Neural cell (in vitro differentiated cells): Measurements from ENCODE around the gene HHATL. TPM values are rescaled to one million over a fixed set of nuclear protein-coding genes. Genes with fewer than 3 reads are reported as not detected.

Experiments used
- H2AFZ ChIP-seq: fragments of 200-600, 300-800 bp; sonication (generic), shearing (Covaris generic); 2 replicates; pipeline ENCODE4 v1.6.0; 2014; ENCODE audit warnings: low read depth, mild to moderate bottlenecking, antibody characterized with exemption, low read length, moderate library complexity
- H3F3A ChIP-seq: fragments of 200-600 bp; shearing (Covaris generic); 2 replicates; pipeline ENCODE4 v1.6.1; 2016; ENCODE audit warnings: mild to moderate bottlenecking, moderate library complexity, mixed read lengths, antibody characterized with exemption, low read length; ENCODE audit not compliant: insufficient read depth, poor library complexity, severe bottlenecking
- H3K27ac ChIP-seq: fragments of 200-600, 300-800 bp; sonication (generic), shearing (Covaris generic); 2 replicates; pipeline ENCODE4 v1.5.1; 2014; ENCODE audit warnings: mild to moderate bottlenecking, low read length, moderate library complexity
- H3K27me3 ChIP-seq: fragments of 300-800, 200-600 bp; sonication (generic), shearing (Covaris generic); 2 replicates; pipeline ENCODE4 v1.6.0; 2014; ENCODE audit warnings: mild to moderate bottlenecking, low read depth, low read length, moderate library complexity; ENCODE audit not compliant: insufficient read depth
- H3K36me3 ChIP-seq: fragments of 300-800, 200-600 bp; sonication (generic), shearing (Covaris generic); 2 replicates; pipeline ENCODE4 v1.5.1; 2014; ENCODE audit warnings: mild to moderate bottlenecking, antibody characterized with exemption, low read length, moderate library complexity; ENCODE audit not compliant: insufficient read depth
- H3K4me2 ChIP-seq: fragments of 300-800, 200-600 bp; sonication (generic), shearing (Covaris generic); 2 replicates; pipeline ENCODE4 v1.6.0; 2014; ENCODE audit warnings: mild to moderate bottlenecking, low read length
- H3K4me3 ChIP-seq: fragments of 300-800, 200-600 bp; sonication (generic), shearing (Covaris generic); 2 replicates; pipeline ENCODE4 v1.5.1; 2014; ENCODE audit warnings: mild to moderate bottlenecking, low read length, moderate library complexity
- H3K79me2 ChIP-seq: fragments of 200-600 bp; shearing (Covaris generic); replicated peaks from 2 replicates; pipeline ENCODE4 v1.6.0; 2014; ENCODE audit warnings: mild to moderate bottlenecking, low read length, moderate library complexity; ENCODE audit not compliant: insufficient read depth
- H3K9ac ChIP-seq: fragments of 300-800, 200-600 bp; sonication (generic), shearing (Covaris generic); 2 replicates; pipeline ENCODE4 v1.6.1; 2016; ENCODE audit warnings: mild to moderate bottlenecking, low read length, mixed read lengths
- H3K9me2 ChIP-seq: fragments of 200-600 bp; shearing (Covaris generic); 2 replicates; pipeline ENCODE4 v1.6.1; 2016; ENCODE audit warnings: mild to moderate bottlenecking, low read length, mixed read lengths; ENCODE audit not compliant: insufficient read depth
- H3K9me3 ChIP-seq: fragments of 200-600, 300-800 bp; sonication (generic), shearing (Covaris generic); 2 replicates; pipeline ENCODE4 v1.6.1; 2016; ENCODE audit warnings: mild to moderate bottlenecking, mixed run types, low read length, moderate library complexity, mixed read lengths
- H4K20me1 ChIP-seq: fragments of 200-600 bp; shearing (Covaris generic); 2 replicates; pipeline ENCODE4 v1.6.1; 2016; ENCODE audit warnings: mild to moderate bottlenecking, mixed run types; ENCODE audit not compliant: insufficient read depth
- EP300 ChIP-seq: fragments of 450-650 bp; conservative IDR thresholded peaks from 2 replicates; pipeline ENCODE4 v1.6.1; 2014; ENCODE audit warnings: antibody characterized with exemption, mild to moderate bottlenecking, moderate library complexity; ENCODE audit not compliant: poor library complexity, severe bottlenecking
- EZH2 ChIP-seq: fragments of 200-600, 300-800 bp; shearing (Covaris generic), sonication (generic); IDR thresholded peaks from 2 replicates; pipeline ENCODE4 v1.6.1; 2014; ENCODE audit warnings: antibody characterized with exemption, low read length, borderline replicate concordance, mild to moderate bottlenecking; ENCODE audit not compliant: insufficient read depth, poor library complexity, severe bottlenecking
- MXI1 ChIP-seq: fragments of 450-650 bp; conservative IDR thresholded peaks from 2 replicates; pipeline ENCODE4 v1.6.1; 2014; ENCODE audit warnings: antibody characterized with exemption, mild to moderate bottlenecking; ENCODE audit not compliant: poor library complexity, severe bottlenecking
- POLR2AphosphoS5 ChIP-seq: IDR thresholded peaks from 2 replicates; pipeline ENCODE4 v1.6.1; 2012
- RAD21 ChIP-seq: fragments of 450-650 bp; conservative IDR thresholded peaks from 2 replicates; pipeline ENCODE4 v1.6.1; 2014; ENCODE audit warnings: antibody characterized with exemption, mild to moderate bottlenecking, moderate library complexity
- SMC3 ChIP-seq: fragments of 450-650 bp; conservative IDR thresholded peaks from 2 replicates; pipeline ENCODE4 v1.6.1; 2014; ENCODE audit warnings: antibody characterized with exemption, mild to moderate bottlenecking, moderate library complexity; ENCODE audit not compliant: poor library complexity
- TAF1 ChIP-seq: IDR thresholded peaks from 2 replicates; pipeline ENCODE4 v1.6.1; 2012; ENCODE audit warnings: low read depth
- polyA plus RNA-seq: library from polyadenylated mRNA; depleted of rRNA; stranded (reverse); fragments of >200 nt; gene quantifications from 2 replicates; pipeline ENCODE4 v1.2.3, GENCODE V29; 2014
- TF ChIP-seq, protein P1 (sequence below): fragments of 450-650 bp; IDR thresholded peaks from 2 replicates; pipeline ENCODE4 v1.5.1; 2014; ENCODE audit warnings: antibody characterized with exemption, mild to moderate bottlenecking, moderate library complexity; ENCODE audit not compliant: poor library complexity, severe bottlenecking
- TF ChIP-seq, protein P2 (sequence below): IDR thresholded peaks from 2 replicates; pipeline ENCODE4 v1.6.1; 2012; ENCODE audit warnings: borderline replicate concordance

HHATL gene
- polyA plus RNA-seq, 1 donor from 2014 or later: not detected

DNA sequence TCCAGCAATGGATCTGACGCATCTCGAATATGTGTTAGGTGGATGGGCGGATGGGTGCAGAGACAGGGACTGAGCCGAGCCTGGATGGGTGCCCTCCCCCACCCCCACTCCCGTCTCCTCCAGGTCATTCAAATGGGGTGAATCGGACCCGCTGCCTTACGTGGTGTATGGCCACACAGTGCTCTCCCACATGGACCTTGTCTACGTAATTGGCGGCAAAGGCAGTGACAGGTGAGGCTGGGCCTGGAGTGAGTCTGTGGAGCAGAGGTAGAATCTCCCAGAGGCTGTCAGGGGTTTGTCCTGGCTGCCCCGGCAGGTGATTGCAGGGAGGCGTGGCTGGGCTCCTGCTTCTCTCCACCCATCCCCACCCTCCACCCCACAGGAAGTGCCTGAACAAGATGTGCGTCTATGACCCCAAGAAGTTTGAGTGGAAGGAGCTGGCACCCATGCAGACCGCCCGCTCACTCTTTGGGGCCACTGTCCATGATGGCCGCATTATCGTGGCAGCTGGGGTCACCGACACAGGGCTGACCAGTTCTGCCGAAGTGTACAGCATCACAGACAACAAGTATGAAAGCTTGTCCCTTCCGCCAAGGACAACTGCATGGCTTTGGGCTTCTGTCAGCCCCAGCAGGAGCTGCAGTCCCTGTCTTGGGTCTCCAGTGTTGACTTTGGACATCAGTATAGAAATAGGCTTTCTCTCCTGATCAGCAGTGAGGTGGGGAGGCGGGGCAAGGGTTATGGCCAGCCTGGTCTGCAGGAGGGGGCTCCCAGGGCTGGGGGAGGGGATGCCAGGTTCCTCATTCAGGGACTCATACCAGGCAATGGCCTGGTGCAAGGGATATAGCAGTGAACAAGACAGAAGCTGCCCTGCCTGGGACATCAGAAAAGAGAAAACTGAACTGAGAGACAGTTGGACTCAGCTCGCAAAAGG, 13.8 kb downstream of the HHATL start:
- no peak overlapping the region for H3K4me2 ChIP-seq

DNA sequence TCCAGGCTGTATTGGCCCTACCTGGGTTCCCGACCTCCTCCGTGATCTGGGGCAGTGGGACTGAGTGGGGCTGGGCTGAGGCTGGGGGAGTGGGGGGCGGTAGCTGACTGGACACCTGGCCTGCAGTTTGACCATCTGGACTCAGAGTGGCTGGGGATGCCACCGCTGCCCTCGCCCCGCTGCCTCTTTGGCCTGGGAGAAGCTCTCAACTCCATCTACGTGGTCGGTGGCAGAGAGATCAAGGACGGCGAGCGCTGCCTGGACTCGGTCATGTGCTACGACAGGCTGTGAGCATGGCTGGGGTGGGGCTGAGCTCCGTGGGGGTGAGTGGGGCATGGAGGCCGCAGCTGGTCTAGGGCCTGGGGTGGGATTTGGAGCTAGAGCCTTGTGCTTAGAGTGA, 14.6 kb downstream of the HHATL start:
- TF ChIP-seq MXI1: no peak
- no peak for TF ChIP-seq EP300
- TF ChIP-seq, protein P1, sequence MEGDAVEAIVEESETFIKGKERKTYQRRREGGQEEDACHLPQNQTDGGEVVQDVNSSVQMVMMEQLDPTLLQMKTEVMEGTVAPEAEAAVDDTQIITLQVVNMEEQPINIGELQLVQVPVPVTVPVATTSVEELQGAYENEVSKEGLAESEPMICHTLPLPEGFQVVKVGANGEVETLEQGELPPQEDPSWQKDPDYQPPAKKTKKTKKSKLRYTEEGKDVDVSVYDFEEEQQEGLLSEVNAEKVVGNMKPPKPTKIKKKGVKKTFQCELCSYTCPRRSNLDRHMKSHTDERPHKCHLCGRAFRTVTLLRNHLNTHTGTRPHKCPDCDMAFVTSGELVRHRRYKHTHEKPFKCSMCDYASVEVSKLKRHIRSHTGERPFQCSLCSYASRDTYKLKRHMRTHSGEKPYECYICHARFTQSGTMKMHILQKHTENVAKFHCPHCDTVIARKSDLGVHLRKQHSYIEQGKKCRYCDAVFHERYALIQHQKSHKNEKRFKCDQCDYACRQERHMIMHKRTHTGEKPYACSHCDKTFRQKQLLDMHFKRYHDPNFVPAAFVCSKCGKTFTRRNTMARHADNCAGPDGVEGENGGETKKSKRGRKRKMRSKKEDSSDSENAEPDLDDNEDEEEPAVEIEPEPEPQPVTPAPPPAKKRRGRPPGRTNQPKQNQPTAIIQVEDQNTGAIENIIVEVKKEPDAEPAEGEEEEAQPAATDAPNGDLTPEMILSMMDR: no peak
- TF ChIP-seq EZH2: no peak
- TF ChIP-seq, protein P2, sequence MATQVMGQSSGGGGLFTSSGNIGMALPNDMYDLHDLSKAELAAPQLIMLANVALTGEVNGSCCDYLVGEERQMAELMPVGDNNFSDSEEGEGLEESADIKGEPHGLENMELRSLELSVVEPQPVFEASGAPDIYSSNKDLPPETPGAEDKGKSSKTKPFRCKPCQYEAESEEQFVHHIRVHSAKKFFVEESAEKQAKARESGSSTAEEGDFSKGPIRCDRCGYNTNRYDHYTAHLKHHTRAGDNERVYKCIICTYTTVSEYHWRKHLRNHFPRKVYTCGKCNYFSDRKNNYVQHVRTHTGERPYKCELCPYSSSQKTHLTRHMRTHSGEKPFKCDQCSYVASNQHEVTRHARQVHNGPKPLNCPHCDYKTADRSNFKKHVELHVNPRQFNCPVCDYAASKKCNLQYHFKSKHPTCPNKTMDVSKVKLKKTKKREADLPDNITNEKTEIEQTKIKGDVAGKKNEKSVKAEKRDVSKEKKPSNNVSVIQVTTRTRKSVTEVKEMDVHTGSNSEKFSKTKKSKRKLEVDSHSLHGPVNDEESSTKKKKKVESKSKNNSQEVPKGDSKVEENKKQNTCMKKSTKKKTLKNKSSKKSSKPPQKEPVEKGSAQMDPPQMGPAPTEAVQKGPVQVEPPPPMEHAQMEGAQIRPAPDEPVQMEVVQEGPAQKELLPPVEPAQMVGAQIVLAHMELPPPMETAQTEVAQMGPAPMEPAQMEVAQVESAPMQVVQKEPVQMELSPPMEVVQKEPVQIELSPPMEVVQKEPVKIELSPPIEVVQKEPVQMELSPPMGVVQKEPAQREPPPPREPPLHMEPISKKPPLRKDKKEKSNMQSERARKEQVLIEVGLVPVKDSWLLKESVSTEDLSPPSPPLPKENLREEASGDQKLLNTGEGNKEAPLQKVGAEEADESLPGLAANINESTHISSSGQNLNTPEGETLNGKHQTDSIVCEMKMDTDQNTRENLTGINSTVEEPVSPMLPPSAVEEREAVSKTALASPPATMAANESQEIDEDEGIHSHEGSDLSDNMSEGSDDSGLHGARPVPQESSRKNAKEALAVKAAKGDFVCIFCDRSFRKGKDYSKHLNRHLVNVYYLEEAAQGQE: no peak
- no peak for TF ChIP-seq TAF1
- no peak for TF ChIP-seq POLR2AphosphoS5
- no peak for TF ChIP-seq SMC3
- no peak for TF ChIP-seq RAD21
- H3K4me3 ChIP-seq: no peak overlapping the region
- H2AFZ ChIP-seq: no peak overlapping the region
- H3K9me2 ChIP-seq: no peaks in the 10 kb centered on the region
- no peak overlapping the region for H3K27ac ChIP-seq
- H3K27me3 ChIP-seq: no peaks in the 10 kb centered on the region
- no peaks in the 10 kb centered on the region for H3K79me2 ChIP-seq
- no peaks in the 10 kb centered on the region for H4K20me1 ChIP-seq
- no peak overlapping the region for H3K9ac ChIP-seq
- H3F3A ChIP-seq: no peaks in the 10 kb centered on the region
- H3K9me3 ChIP-seq: no peaks in the 10 kb centered on the region
- H3K36me3 ChIP-seq: no peaks in the 10 kb centered on the region
- no peak overlapping the region for H3K4me2 ChIP-seq

More for the DNA sequence above, 13.8 kb downstream of the HHATL start:
- H3K4me3 ChIP-seq: no peak overlapping the region
- H3K36me3 ChIP-seq: no peaks in the 10 kb centered on the region
- no peak overlapping the region for H3K27ac ChIP-seq
- H3K27me3 ChIP-seq: no peaks in the 10 kb centered on the region
- H3K9me2 ChIP-seq: no peaks in the 10 kb centered on the region
- no peaks in the 10 kb centered on the region for H3F3A ChIP-seq
- no peaks in the 10 kb centered on the region for H3K9me3 ChIP-seq
- H2AFZ ChIP-seq: no peak overlapping the region
- no peak overlapping the region for H3K9ac ChIP-seq
- no peaks in the 10 kb centered on the region for H3K79me2 ChIP-seq
- H4K20me1 ChIP-seq: no peaks in the 10 kb centered on the region
- TF ChIP-seq RAD21: no peak
- TF ChIP-seq SMC3: no peak
- no peak for TF ChIP-seq EZH2
- TF ChIP-seq, protein P2: no peak
- TF ChIP-seq POLR2AphosphoS5: no peak
- TF ChIP-seq, protein P1: no peak
- TF ChIP-seq EP300: no peak
- TF ChIP-seq TAF1: no peak
- TF ChIP-seq MXI1: no peak
